HepG2 (cell line): Measurements from ENCODE around the gene LMF2. TPM values are rescaled to one million over a fixed set of nuclear protein-coding genes. Genes with fewer than 3 reads are reported as not detected.
A peak's percentile ranks its signal among the peaks of the same experiment; 100 is the strongest.

Source experiments
- CCAR2 ChIP-seq: fragments of 200-400 bp; formaldehyde crosslinking; optimal IDR thresholded peaks from 2 replicates; pipeline ENCODE3; 2018; ENCODE audit warnings: low read depth, mild to moderate bottlenecking, low read length, moderate library complexity
- CEBPG ChIP-seq: IDR thresholded peaks from 2 replicates; pipeline ENCODE4 v1.6.1; 2016
- CHD4 ChIP-seq: fragments of 200-600 bp; sonication (generic); IDR thresholded peaks from 2 replicates; pipeline ENCODE4 v1.7.0; 2017; ENCODE audit warnings: mild to moderate bottlenecking, low read length, borderline replicate concordance
- GFI1 ChIP-seq: sonication (generic); formaldehyde crosslinking; IDR thresholded peaks from 2 replicates; pipeline ENCODE4 v1.5.0; 2020; ENCODE audit warnings: missing genetic modification reagents, mild to moderate bottlenecking, borderline replicate concordance
- GPN1 ChIP-seq: sonication (generic); formaldehyde crosslinking; IDR thresholded peaks from 2 replicates; pipeline ENCODE4 v1.5.1; 2020; ENCODE audit warnings: missing genetic modification reagents, borderline replicate concordance
- HMGA1 ChIP-seq: sonication (generic); formaldehyde crosslinking; conservative IDR thresholded peaks from 2 replicates; pipeline ENCODE4 v1.4.0; 2020; ENCODE audit warnings: missing genetic modification reagents
- IKZF4 ChIP-seq: sonication (generic); formaldehyde crosslinking; IDR thresholded peaks from 2 replicates; pipeline ENCODE4 v1.5.1; 2020; ENCODE audit warnings: borderline replicate concordance, mild to moderate bottlenecking, low read depth, missing genetic modification reagents; ENCODE audit errors: not compliant biosample characterization
- LCORL ChIP-seq, 2 experiments: fragments of 450-650 bp in 1 of 2; sonication (generic) in 1 of 2; formaldehyde crosslinking in 1 of 2; IDR thresholded peaks; 2 replicates each; pipeline versions ENCODE4 v1.5.0 to v1.6.1; 2017 to 2020; ENCODE audit warnings: antibody characterized with exemption in 1 of 2, missing genetic modification reagents in 1 of 2
- NFYB ChIP-seq: sonication (generic); formaldehyde crosslinking; IDR thresholded peaks from 2 replicates; pipeline ENCODE4 v1.4.0; 2020; ENCODE audit warnings: missing genetic modification reagents
- POGK ChIP-seq: sonication (generic); formaldehyde crosslinking; conservative IDR thresholded peaks from 2 replicates; pipeline ENCODE4 v1.8.0; 2022; ENCODE audit warnings: mild to moderate bottlenecking, moderate library complexity, missing genetic modification reagents
- POLR2G ChIP-seq: fragments of 200-400 bp; formaldehyde crosslinking; IDR thresholded peaks from 2 replicates; pipeline ENCODE4 v1.6.1; 2018; ENCODE audit warnings: mild to moderate bottlenecking, low read depth, low read length, moderate library complexity
- PPARG ChIP-seq: conservative IDR thresholded peaks from 2 replicates; pipeline ENCODE4 v1.6.1; 2016; ENCODE audit warnings: missing biosample characterization, missing genetic modification reagents
- STAG1 ChIP-seq: sonication (generic); formaldehyde crosslinking; IDR thresholded peaks from 2 replicates; pipeline ENCODE4 v1.4.0; 2020; ENCODE audit warnings: missing genetic modification reagents
- TBX2 ChIP-seq: sonication (generic); formaldehyde crosslinking; IDR thresholded peaks from 2 replicates; pipeline ENCODE4 v1.5.0; 2020; ENCODE audit warnings: missing genetic modification reagents, mild to moderate bottlenecking, borderline replicate concordance
- TGIF2 ChIP-seq: IDR thresholded peaks from 2 replicates; pipeline ENCODE4 v1.6.1; 2016; ENCODE audit warnings: control low read depth, missing compliant biosample characterization
- TOPORS ChIP-seq: sonication (generic); formaldehyde crosslinking; IDR thresholded peaks from 2 replicates; pipeline ENCODE4 v1.8.0; 2023; ENCODE audit warnings: mild to moderate bottlenecking, missing genetic modification reagents
- ZNF512 ChIP-seq: sonication (generic); formaldehyde crosslinking; IDR thresholded peaks from 2 replicates; pipeline ENCODE4 v1.4.0; 2020; ENCODE audit warnings: mild to moderate bottlenecking, missing genetic modification reagents
- ZNF574 ChIP-seq: sonication (generic); formaldehyde crosslinking; IDR thresholded peaks from 2 replicates; pipeline ENCODE4 v1.4.0; 2020; ENCODE audit warnings: missing genetic modification reagents
- ZNF629 ChIP-seq: sonication (generic); formaldehyde crosslinking; conservative IDR thresholded peaks from 2 replicates; pipeline ENCODE4 v1.5.0; 2020; ENCODE audit warnings: missing genetic modification reagents
- ZNF713 ChIP-seq: sonication (generic); formaldehyde crosslinking; IDR thresholded peaks from 2 replicates; pipeline ENCODE4 v1.4.0; 2020; ENCODE audit warnings: mild to moderate bottlenecking, missing genetic modification reagents
- ZNF737 ChIP-seq: sonication (generic); formaldehyde crosslinking; IDR thresholded peaks from 2 replicates; pipeline ENCODE4 v1.5.0; 2020; ENCODE audit warnings: missing genetic modification reagents, mild to moderate bottlenecking, borderline replicate concordance
- ZNF83 ChIP-seq: sonication (generic); formaldehyde crosslinking; IDR thresholded peaks from 2 replicates; pipeline ENCODE4 v1.4.0; 2020; ENCODE audit warnings: missing genetic modification reagents, mild to moderate bottlenecking, borderline replicate concordance
- polyA plus RNA-seq, 8 experiments: library from polyadenylated mRNA; depleted of rRNA in 3 of 8; stranded (reverse) in 7 of 8; unstranded in 1 of 8; fragments of >200 nt; fragmentation: Illumina TruSeq in 4 of 8; extraction: Trizol in 4 of 8; gene quantifications; 2 replicates each; pipeline versions ENCODE4 v1.2.1 to v1.2.3, GENCODE V29; 2011 to 2016; ENCODE audit warnings: low read depth in 4 of 8, missing spikeins in 1 of 8, mixed read lengths in 1 of 8; ENCODE audit not compliant: insufficient read depth in 1 of 8
- total RNA-seq, 5 experiments: library from RNA; depleted of rRNA; stranded (reverse); fragments of >200 nt; fragmentation: Illumina TruSeq; extraction: Trizol; gene quantifications; 2 replicates each; pipeline ENCODE4 v1.2.3, GENCODE V29; 2016; ENCODE audit warnings: low read depth in 1 of 5
- TF ChIP-seq, protein P1 (sequence below): sonication (generic); formaldehyde crosslinking; IDR thresholded peaks from 2 replicates; pipeline ENCODE4 v1.5.1; 2020; ENCODE audit warnings: mild to moderate bottlenecking, moderate library complexity, missing genetic modification reagents

The LMF2 gene
- total and polyA plus RNA-seq, 2 of the 13 experiments (the other 11 are each of a cell fraction or from before 2014, with no cell fraction given), result 23.3 to 30.6 TPM

DNA sequence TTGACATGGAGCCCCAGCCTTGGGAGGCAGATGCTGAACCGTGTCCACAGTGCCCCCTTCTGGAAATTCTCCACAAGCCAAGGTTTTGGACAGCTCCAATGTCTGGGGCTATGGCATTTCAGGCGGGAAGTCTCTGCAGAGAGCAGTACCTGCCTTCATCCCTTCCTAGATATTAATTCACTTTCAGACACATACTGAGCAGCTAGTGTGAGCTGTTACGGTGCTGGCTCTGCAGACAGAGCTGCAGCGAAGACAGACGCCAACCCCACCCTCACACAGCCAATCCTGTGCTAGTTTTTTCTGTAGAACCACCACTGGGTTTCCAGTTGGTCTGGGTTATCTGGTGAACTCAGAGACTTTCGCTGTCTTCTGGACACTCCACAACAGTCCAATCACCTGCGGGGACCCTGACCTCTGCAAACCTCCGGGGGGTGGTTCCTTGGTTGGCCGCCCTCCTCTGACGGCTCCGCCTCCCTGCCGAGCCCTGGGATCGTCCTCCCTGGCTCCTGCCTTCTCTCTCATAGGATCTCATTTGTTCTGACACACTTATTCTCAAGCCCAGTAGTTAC is 9.1 kb downstream of the LMF2 start (continued):
- TF ChIP-seq LCORL (IDR thresholded peaks at IDR 0.05) (no peak), LCORL (CRISPR knock-in tag; IDR thresholded peaks at IDR 0.05) (peak; percentile 80), GPN1 (CRISPR knock-in tag) (no peak), POGK (CRISPR knock-in tag) (no peak), TGIF2 (no peak), STAG1 (CRISPR knock-in tag) (peak; percentile 81), ZNF713 (CRISPR knock-in tag) (no peak), ZNF737 (CRISPR knock-in tag) (no peak), PPARG (CRISPR knock-in tag) (no peak), CHD4 (0 out of 2 replicates have a peak, but pooled peaks have one; percentile 31), POLR2G (no peak), ZNF574 (CRISPR knock-in tag) (peak; percentile 54; the same call in 1 of the 2 replicates), ZNF512 (no peak), TOPORS (CRISPR knock-in tag) (0 out of 2 replicates have a peak, but pooled peaks have one; percentile 57), ZNF83 (no peak), NFYB (CRISPR knock-in tag) (0 out of 2 replicates have a peak, but pooled peaks have one; percentile 48), CCAR2 (no peak), GFI1 (no peak), TBX2 (CRISPR knock-in tag) (peak; percentile 49; the same call in 1 of the 2 replicates), HMGA1 (CRISPR knock-in tag) (no peak), IKZF4 (CRISPR knock-in tag) (no peak), ZNF629 (no peak), CEBPG (CRISPR knock-in tag) (no peak)
- TF ChIP-seq, protein P1, sequence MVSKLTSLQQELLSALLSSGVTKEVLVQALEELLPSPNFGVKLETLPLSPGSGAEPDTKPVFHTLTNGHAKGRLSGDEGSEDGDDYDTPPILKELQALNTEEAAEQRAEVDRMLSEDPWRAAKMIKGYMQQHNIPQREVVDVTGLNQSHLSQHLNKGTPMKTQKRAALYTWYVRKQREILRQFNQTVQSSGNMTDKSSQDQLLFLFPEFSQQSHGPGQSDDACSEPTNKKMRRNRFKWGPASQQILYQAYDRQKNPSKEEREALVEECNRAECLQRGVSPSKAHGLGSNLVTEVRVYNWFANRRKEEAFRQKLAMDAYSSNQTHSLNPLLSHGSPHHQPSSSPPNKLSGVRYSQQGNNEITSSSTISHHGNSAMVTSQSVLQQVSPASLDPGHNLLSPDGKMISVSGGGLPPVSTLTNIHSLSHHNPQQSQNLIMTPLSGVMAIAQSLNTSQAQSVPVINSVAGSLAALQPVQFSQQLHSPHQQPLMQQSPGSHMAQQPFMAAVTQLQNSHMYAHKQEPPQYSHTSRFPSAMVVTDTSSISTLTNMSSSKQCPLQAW (CRISPR knock-in tag), result no peak
